Iris pigment epithelial cell (primary cell): ENCODE results near the gene SGIP1.
"Not testable (repeated sequence)": the region's sequence is repeated elsewhere in the genome, so short reads cannot be mapped to it uniquely, and the experiment has no call there.

ENCODE experiments used
- DNase-seq: peaks from one replicate; pipeline ENCODE4 v3.0.0-alpha.2; 2011; ENCODE audit warnings: low read depth

SGIP1 gene

DNA sequence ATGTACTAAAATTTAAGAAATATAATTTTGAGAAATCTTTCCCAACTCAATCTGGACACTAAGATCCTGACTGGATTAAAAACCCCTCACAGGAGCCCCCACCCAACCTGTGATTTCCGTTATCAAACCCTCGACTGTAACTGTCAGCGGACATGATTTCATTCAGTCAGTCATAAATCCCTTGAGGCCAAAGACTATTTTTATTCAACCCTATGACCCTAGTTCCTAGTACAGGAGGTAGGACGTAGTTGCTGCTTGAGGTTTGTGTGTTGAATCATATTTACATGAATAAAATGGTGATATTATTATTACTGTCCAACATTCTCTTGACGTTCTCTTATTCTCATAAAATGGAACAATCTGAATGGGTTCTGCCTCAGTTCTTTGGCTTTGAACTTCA lies 145.2 kb downstream of the SGIP1 start:
- no peak for DNase-seq

- peak; percentile 22 for DNase-seq
These were observed 147.7 kb downstream of the SGIP1 start for GRCh38 chr1:66681686-66682085.

DNA sequence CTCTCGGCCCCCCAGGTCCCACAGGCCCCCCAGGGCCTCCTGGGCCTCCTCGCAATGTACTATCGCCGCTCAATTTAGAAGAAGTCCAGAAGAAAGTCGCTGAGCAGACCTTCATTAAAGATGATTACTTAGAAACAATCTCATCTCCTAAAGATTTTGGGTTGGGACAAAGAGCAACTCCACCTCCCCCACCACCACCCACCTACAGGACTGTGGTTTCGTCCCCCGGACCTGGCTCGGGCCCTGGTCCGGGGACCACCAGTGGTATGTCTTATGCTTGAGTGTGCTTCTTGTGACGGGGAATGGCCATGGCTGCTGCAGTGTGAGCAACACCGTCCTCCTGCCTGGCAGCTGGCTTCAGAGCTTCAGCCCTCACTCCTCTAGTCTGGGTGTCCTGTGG lies 148.2 kb downstream of the SGIP1 start:
- DNase-seq, result no peak

GRCh38 chr1:66684353-66684752 lies 150.4 kb downstream of the SGIP1 start:
- DNase-seq, result no peak

- no peak for DNase-seq
These were observed 151.3 kb downstream of the SGIP1 start for GRCh38 chr1:66685265-66685664.

DNA sequence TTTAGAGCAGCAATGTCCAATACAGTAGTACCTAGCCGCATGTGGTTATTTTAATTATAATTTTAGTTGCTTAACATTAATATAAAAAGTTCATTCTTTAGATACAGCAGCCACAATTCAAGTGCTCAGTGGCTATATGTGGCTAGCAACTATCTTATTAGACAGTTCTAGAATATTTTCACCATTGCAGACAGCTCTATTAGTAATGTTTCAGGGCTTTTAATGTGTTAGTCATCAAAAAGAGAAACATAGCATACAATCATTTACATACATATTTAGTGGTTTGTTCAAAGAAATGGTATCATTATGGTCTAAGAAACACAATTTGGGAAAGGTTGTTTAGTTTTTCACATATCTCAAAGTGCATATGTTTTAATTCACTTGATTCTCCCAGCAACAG lies 151.7 kb downstream of the SGIP1 start:
- DNase-seq, result peak; percentile 44

DNA sequence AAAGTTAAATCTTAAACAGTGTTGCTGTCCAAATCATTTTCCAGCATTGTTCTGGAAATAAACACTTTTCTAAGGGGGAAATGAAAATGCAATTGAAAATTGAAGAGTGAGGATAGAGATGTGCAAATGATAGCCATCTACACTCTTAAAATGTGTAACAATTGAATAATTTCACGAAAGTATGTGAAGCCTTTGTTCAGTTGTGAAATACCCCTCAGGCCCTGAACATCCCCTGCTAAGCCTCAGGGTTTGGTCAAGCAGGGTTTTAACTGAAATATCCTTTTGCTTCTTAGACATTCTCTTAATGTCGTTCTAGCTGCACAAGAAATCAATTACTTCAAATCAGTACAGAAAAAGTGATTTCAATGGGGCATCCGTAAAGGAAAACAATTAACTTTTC lies 152.5 kb downstream of the SGIP1 start:
- DNase-seq, result peak; percentile 27

- DNase-seq, result no peak
These were observed 153.4 kb downstream of the SGIP1 start for GRCh38 chr1:66687358-66687757.

GRCh38 chr1:66690666-66691381 lies 156.9 kb downstream of the SGIP1 start:
- DNase-seq, result no peak

DNA sequence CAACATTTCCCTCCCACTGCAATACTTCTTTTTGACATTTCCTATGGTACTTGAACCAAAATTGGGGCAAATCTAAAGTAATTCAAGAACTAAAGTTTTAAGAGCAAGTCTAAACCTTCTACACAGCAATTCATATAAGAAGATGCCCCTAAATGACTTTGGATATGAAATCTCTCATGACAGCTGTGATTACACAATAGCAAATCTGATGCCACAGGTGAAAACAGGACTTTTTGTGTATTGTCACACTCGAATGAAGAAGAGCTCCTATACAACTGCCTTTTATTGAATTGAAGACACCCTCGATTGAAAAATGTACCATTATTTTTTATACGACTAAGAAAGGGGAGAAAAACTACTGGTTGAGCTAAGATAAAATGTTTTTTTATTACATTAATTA lies 158.7 kb downstream of the SGIP1 start:
- no peak for DNase-seq

DNA sequence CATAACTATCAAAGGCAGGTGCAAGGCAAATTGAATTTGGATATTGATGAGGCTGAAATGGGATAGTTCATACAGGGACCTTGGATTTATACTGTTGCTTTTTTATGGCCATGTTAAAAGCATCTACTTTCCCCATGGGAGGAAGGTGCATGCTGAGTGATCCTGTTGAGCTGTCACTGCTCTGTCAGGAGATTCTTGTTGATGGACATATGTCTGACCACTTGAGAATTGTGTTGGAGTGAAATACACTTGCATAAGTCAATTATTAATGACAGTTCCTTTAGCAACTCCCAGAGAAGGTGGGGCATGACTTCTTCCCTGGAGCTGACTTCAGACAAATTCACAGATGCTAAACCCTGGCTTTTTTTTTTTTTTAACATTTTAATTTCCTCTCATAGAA lies 159.9 kb downstream of the SGIP1 start:
- DNase-seq, result no peak

GRCh38 chr1:66695116-66695515 lies 161.2 kb downstream of the SGIP1 start:
- no peak for DNase-seq

DNA sequence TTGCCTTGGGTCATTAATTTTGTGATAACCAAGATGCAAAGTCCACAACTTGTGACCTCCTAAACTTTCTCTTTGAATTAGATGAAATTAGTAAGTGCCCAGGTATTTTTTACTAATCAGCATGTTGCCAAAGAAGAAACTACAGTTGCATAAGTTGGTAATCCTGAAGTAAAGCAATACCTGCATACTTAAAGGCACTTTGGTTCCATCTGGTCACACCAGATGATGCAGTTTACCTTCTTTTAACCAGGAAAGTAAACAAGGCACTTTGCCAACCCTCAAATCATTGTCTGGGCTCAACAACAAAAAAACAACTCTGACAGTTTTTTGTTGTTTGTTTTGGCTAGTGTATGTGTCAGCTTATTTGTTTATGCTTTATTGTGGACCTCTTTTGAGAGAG lies 162.8 kb downstream of the SGIP1 start:
- no peak for DNase-seq

DNA sequence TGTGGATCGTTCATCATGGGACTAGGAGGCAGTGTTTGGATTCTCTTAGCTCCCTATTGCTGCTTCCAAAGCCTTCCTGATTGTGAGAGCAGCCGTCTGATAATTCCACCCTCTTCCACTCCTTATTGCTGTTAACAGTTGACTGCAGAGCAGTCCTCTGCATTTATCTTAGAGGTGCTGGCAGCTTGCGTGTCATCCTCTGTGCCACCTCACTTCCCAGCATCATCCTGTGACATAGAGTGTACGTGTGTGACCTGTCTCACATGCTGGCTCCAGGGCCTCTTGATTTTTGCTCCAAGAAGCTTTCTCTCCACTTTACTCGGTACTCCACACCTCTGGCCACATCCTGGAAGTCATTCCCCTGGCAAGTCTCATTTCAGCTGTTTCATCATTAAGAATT lies 165.3 kb downstream of the SGIP1 start:
- no peak for DNase-seq

DNA sequence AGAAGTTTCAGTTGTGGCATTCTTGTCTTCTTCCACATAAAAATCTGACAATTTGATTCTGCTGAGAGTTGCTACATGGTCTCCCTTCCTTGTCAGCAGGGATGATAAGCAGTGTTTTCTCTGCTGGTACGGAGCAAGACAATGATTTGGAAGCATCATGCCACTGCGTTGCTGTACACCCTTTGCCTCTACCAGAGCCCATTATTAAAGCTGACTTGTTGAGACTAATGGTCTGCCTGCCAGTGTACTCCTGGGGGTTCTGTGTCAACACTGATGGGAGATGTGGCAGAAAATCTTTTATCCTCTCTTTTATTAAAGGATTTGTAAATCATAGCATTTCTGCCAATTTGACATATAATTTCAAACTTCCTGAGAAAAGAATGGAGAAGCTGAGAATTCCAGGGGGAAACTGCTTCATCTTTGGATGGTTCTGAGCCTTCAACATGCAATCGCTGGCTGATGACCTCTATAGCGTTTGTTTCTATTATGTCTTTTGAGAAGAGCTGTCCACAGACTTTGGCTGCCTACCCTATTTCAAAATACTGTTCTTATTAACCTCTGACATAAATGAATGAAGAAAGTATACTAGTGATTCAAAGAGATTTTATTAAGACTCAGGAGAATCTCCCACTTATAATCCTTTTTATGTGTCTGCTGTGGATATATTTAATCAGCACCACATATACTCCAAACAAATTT lies 170.4 kb downstream of the SGIP1 start:
- DNase-seq, result peak; percentile 20

GRCh38 chr1:66705110-66705509 lies 171.2 kb downstream of the SGIP1 start:
- peak; percentile 50 for DNase-seq

DNA sequence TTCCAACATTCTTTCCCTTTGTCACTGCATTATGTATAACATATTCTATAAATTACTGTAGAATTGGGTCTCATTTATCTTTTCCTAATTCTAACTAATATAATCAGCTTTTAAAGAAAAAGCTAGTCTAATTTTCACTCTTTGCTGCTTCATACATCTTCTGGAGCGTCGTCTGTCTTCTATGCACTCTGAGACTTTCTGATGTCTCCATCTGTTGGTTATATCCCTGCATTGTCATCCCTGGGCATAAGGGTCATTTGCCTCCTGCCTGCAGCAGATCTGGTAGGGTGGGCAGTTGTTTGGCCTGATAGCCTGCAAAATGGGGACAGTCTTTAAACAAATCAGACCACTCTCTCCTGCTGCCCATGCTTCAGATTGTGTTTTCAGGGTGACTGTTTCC lies 177.5 kb downstream of the SGIP1 start:
- no peak for DNase-seq

GRCh38 chr1:66712839-66713238 lies 178.9 kb downstream of the SGIP1 start:
- no peak for DNase-seq

GRCh38 chr1:66723985-66724384 lies 190.0 kb downstream of the SGIP1 start:
- DNase-seq, result peak; percentile 38

DNA sequence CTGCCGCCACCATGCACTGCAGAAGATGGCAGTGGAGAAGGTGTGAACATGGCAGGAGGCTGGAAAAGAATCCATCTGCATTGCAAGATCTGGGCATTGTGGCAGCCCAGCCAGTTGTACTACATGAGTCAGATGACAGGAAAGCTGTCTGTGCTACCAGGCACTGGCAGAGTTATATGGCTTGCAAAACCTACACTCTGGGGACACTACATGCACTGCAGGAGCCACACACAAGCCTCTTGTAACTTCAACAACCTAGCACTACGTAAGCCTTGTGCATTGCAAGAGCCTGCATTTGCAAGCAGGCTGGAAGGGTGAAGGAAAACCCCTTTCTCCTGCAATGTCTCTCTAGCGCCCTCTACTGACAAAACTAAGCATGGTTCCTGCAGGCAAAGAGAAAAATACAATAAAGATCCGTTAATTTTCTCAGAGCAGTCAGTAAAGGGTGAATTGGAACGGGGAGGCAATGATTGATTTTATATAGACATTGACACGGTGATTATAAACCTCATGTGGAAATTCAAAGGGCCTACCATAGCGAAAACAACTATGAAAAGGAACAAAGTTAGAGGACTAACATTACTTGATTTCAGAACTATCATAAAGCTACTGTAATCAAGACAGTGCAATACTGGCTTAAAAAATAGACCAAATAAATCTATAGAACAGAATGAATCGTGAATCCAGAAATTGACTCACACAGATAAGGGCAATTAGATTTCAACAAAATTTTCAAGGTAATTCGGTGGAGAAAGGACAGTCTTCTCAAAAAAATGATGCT lies 192.1 kb downstream of the SGIP1 start:
- DNase-seq, result peak; percentile 85

DNA sequence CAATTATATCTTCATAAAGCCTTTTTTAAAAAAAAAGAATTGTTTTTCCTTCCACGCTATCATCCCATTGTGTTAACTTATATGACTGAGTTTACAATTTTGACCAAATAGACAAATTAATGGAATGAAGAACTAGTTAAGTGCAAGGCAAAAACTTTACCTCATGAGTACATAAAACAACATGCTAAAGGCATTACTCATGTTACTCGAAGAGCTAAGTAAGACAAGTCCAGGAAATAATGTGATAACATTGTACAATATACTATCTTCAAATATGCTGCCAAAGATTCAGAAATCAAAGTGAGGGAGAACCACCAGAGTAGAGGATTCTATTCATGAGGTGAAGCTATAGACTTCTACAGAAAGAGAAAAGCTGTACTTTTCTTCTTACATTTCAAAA lies 194.1 kb downstream of the SGIP1 start:
- peak; percentile 66 for DNase-seq

DNA sequence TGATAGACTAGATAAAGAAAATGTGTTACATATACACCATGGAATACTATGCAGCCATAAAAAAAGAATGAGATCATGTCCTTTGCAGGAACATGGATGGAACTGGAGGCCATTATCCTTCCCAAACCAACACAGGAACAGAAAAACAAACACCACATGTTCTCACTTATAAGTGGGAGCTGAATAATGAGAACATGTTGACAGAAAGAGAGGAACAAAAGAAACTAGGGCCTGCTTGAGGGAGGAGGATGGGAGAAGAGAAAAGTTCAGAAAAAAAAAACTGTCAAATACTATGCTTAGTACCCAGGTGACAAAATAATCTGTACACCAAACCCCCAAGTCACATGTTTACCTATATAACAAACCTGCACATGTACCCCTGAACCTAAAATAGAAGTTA lies 194.8 kb downstream of the SGIP1 start:
- DNase-seq, result not testable (repeated sequence)

DNA sequence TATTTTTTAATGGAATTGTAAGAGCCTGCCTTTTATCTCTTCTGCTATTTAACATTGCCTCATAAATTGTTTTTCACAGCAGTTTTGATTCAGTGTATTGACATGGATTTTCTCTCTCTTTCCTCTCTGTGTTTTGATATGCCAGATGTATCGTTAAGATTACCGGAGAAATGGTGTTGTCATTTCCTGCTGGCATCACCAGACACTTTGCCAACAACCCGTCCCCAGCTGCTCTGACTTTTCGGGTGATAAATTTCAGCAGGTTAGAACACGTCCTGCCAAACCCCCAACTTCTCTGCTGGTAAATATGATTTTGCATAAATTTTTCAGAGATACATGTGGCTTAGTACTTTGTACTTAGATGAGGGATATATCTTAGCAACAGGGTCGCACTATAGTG lies 195.2 kb downstream of the SGIP1 start:
- no peak for DNase-seq
